Stimulated activated naive CD4-positive, alpha-beta T cell treated with Interleukin-2 at 50 U/mL for 16 hours (primary cell): ENCODE results near the gene SNAPC2.
"Not testable (repeated sequence)": the region's sequence is repeated elsewhere in the genome, so short reads cannot be mapped to it uniquely, and the experiment has no call there.

ENCODE experiments used
- DNase-seq: peaks from one replicate; lab custom pipeline; 2025; lab: John Stamatoyannopoulos, UW

The SNAPC2 gene

GRCh38 chr19:7909471-7910067 is 10.6 kb upstream of the SNAPC2 start:
- DNase-seq = no peak

DNA sequence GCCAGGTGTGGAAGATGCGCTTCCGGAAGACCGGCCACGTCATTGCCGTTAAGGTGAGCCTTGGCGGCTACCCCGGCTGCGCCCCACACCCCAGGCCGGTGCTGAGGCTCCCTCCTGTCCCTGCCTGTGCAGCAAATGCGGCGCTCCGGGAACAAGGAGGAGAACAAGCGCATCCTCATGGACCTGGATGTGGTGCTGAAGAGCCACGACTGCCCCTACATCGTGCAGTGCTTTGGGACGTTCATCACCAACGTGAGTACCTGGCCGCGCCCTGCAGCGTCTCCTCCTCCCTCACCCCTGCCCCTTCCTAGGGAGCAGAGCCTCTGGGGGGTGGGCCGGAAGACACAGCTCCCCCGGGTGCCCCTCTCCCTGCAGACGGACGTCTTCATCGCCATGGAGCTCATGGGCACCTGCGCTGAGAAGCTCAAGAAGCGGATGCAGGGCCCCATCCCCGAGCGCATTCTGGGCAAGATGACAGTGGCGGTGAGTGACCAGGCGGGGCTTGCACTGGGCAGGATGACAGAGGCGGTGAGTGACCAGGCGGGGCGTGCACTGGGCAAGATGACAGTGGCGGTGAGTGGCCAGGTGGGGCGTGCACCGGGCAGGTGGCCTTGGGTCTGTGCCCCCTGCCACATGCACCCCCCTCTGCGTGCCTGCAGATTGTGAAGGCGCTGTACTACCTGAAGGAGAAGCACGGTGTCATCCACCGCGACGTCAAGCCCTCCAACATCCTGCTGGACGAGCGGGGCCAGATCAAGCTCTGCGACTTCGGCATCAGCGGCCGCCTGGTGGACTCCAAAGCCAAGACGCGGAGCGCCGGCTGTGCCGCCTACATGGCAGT is 9.6 kb upstream of the SNAPC2 start:
- no peak for DNase-seq

GRCh38 chr19:7911508-7912143 is 8.5 kb upstream of the SNAPC2 start:
- no peak for DNase-seq

- no peak for DNase-seq
Observed at GRCh38 chr19:7912144-7912696, 7.9 kb upstream of the SNAPC2 start.

GRCh38 chr19:7912697-7913564 is 7.2 kb upstream of the SNAPC2 start:
- no peak for DNase-seq

DNA sequence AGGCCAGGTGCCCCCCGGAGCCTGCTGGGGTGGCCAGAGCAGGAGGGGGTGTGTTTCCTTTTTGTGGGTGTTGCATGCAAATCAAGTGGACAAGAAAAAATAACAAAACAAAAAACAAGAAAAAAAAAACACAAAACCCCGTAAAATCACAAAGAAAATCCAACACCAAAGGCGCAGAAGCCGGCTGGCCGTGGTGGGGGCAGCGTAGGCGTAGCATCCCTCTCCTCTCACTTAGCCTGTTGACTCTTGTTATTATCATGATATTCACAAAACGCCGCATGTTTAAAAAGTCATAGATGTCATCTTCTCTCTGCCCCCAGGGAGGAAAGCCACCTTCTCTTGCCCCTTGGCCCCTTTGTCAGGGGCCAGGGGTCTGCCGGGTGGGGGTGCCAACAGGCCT is 6.5 kb upstream of the SNAPC2 start:
- no peak for DNase-seq

GRCh38 chr19:7914099-7914498 is 6.0 kb upstream of the SNAPC2 start:
- DNase-seq = no peak

GRCh38 chr19:7914598-7915045 is 5.5 kb upstream of the SNAPC2 start, which contains the start of gene TGFBR3L:
TGFBR3L (plus strand) TSS chr19:7914830.
- no peak for DNase-seq

DNA sequence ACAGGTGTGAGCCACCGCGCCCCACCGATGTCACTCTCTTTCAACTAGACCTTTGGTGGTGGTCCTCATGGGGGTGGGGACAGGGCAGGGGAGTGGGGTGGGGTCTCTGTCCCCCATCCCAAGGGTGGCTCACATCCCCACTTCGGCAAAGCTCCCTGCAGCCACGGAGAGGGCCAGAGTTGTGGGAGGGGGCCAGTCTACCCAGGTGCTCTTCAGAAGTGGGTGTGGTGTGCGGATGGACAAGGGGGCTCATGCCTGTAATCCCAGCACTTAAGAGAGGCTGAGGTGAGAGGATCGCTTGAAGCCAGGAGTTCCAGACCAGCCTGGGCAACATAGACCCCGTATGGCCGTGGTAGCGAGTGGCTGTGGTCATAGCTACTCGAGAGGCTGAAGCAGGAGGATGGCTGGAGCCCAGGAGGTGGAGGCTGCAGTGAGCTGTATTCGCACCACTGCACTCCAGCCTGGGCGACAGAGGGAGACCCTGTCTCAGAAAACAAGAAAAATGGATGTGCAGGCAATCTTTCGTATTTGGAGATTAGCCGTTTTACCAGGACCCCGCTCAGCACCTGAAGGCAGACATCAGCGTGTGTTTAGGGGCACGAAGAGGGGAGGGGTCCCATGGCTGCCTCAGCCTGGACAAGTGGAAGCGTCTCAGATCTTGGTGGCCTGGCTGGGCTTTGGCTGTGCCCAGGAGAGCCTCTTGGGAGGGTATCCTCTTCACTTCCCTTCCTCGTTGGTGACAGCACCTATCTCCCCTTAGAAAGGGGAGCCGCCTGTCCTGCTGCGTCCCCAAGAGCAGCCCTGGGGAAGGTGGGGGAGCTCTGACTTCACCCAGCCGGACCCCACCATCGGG is 4.7 kb upstream of the SNAPC2 start:
- no peak for DNase-seq

- DNase-seq = peak; percentile 56
Observed at GRCh38 chr19:7916103-7916954, 3.8 kb upstream of the SNAPC2 start.

DNA sequence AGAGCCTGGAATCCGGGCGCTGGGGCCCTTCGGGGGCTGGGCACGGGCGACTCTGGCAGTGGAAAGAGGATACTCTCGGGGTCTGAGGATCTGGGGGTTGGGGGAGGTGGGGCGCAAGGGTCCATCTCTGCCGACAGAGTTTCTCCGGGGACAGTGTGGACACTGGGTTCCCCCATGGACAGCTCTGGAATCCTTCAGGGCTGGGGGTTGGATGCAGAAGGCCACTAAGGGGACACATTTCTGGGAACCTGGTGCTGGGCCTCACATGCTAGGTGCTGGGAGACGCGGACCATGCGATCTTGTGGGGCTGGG is 3.2 kb upstream of the SNAPC2 start:
- DNase-seq = no peak

DNA sequence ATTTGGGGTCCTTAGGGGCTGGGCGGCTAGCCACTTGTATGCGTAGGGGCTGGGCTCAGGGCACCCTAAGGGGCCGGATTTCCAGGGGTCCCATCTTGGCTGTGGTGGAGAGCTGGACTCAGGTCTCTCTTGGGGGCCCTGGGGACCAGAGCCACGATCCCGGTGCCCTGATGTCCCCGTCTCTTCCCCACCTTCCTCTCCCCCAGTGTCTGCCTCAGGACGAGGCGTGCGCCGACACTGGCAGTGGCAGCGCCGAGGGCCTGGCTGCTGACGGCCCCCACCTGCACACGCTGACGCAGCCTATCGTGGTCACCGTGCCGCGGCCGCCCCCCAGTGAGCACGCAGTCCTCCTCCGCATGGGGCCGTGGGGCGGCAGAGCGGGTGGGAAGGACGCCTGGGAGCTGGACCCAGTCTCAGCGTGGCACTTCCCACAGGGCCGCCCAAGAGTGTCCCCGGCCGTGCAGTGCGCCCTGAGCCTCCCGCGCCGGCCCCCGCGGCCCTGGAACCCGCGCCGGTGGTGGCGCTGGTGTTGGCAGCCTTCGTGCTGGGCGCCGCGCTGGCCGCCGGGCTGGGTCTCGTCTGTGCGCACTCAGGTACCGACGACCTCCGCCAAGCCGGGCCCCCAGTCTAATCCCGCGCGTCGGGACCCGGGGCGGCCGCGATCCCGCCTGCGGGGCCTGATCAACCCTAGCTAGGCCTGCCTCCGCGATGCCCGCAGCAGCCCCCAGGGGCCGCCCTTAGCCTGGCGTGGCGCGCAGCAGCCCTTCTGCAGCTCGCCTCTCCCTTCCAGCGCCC is 2.7 kb upstream of the SNAPC2 start:
- peak; percentile 52 for DNase-seq

- not testable (repeated sequence) for DNase-seq
Observed at GRCh38 chr19:7918062-7918614, 2.0 kb upstream of the SNAPC2 start.

GRCh38 chr19:7918615-7919421 is 1.3 kb upstream of the SNAPC2 start:
- no peak for DNase-seq

- DNase-seq = peak; percentile 99
Observed at GRCh38 chr19:7920519-7921301, 572 bp downstream of the SNAPC2 start.

- no peak for DNase-seq
Observed at GRCh38 chr19:7921302-7921966, 1.3 kb downstream of the SNAPC2 start.
